Right ventricle myocardium inferior (tissue), 1 donor: ENCODE data around the gene FEN1. TPM values are rescaled to one million over a fixed set of nuclear protein-coding genes. Genes with fewer than 3 reads are reported as not detected.
A peak's percentile ranks its signal among the peaks of the same experiment; 100 is the strongest.

ENCODE experiments used
- ATAC-seq: fragments of 200-7000 bp; cut with Tn5 transposase; one replicate; pipeline ENCODE4 v1.9.1; 2020; ENCODE audit warnings: mild to moderate bottlenecking, moderate library complexity
- DNase-seq: peaks from one replicate; pipeline ENCODE4 v3.0.0; 2021; ENCODE audit errors: missing footprints
- intact Hi-C: fragments of 100-400 bp; cut with DNase I; formaldehyde crosslinking; loops from one replicate; pipeline ENCODE4 v1.11.0; 2022
- total RNA-seq: library from RNA; stranded (reverse); fragmentation: NEBNext Ultra II Directional; extraction: Animal tissue kit (Norgen Biotek cat#: 25700); gene quantifications from one replicate; pipeline ENCODE4 v1.2.1, GENCODE V29; 2021
- donor health status: DM: no; HTN: yes; CAD: no; lungs with severe emphysema.

FEN1 gene
- total RNA-seq, 1 donor from 2014 or later = 7.0 TPM

DNA sequence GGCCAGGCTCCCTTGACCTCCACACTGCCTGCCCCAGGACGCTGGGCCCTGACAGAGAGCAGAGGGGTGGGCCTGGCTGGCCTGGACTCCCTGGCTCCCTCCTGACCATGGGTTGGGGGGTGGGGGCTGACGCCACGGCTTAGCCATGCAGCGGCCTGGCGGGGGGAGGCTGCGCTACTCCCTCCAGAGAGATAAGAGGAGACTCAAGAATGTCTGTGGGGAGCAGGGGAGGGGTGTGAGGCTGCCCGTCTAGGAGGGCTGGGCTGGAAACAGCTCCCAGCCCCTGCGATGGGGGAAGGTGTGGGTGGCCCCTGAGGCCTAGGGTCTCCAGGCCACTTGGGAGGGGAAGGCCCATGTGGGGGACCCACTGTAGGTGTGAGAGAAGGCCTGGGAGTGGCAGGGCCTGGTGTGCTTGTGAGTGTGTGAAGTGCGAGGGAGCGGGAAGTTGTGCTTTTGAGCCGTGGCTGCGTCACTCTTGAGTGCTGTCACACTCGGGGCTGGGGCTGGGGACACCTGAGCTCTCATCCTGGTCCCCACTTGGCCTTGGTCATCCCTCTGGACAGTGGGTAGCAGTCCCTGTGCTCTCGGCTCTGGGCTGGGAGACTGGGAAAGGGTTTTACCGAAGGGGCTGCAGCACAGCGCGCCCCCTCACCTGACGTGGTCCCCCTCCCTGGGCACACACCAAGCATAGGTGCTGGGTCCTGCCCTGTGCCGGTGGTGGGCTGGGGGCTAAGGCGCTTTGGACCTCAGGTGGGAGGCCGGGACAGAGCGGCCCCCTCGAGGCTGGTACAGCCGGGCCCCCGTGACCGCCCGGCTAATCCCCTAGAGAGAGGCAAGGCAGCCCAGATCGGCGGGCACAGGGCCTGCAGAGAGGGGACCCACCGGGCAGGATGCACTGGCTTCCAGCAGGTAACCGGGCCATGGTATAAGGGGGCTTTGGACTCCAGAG, 37.9 kb upstream of the FEN1 start:
- DNase-seq (no peak), ATAC-seq (no peak)
- intact Hi-C loops = no loop called here

DNA sequence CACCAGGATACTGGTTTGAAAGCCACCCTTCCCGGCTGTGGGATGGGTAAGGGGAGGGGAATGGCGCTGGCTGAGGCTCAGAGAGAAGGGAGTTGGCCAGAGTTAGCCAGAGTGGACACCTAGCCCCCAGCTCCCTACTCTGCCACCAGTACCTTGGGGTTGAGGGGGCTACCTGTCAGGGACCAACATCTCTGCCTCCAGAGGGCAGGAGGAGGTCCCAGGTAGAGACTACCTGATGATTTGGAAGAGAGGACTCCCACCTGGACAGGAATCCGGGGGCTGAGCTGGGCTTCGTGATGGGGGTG, 36.6 kb upstream of the FEN1 start:
- intact Hi-C loops = no loop called here
- DNase-seq = no peak
- ATAC-seq = no peak

DNA sequence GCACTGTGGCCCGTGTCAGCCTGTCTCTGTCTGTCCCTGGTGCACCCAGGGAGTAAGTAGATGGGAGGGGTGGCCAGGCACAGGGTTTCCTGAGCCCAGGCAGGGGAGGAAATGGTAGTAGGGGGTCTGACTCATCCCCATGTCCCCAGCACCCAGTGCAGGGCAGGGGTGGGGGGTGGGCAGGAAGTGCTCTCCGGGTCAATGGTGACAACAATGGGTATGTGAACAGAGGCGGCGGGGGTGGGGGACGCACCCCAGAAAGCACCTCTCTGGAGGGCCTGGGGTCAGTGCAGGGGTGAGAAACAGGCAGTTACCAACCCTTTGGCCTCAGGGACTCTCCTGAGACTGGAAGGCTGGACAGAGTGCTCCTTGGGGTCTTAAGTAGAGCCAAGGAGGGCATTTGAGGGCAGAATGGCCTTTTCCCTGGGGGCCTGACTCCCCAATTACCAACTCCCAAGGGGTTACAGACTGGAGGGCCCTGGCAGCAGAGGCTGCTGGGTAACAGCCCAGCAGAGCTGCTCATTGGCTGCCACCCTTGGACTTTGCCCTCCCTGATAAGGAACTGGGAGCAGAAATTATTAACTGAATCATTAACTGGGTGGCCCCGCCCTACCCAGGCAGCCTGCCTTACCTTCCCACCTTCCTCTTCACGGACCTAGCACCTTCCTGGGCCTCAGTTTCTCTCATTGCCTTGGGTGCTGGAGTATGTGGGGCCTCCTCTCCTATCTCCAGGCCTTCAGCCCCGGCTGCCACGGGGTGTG, 36.1 kb upstream of the FEN1 start:
- no peak for ATAC-seq

DNA sequence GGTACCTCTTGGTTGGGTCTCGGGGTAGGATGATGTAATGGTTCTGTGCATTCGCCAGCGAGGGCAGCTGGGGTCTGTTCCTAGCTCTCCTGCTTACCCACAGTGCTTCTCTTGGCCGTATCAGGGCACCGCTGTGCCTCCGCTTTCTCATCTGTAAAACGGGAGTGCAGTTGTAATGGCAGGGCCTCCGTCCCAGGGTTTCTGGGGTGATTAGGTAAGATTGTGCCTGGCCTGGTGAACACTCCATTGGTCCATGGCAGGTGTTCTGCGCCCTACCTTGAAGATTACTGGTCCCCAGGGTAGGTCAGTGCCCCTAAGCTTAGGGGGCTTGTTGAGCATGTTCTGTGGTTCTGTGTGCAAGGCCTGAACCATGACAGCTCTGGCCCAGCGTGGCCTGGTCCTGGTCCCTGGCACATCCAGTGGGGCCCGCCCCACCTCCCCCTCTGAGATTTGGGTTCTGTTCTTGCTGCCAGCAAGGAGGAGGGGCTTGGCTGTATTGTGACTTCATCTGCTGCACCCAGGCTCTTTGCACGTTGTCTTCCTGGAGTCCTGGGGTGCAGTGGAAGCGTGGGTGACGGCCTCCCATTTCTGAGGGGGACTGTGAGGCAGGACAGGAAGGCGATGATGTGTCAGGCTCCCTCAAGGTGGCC, 35.4 kb upstream of the FEN1 start:
- DNase-seq (no peak), ATAC-seq (no peak)
- intact Hi-C loops = no loop called here

More for the DNA sequence above, 36.1 kb upstream of the FEN1 start:
- DNase-seq = no peak
- intact Hi-C loops = no loop called here

DNA sequence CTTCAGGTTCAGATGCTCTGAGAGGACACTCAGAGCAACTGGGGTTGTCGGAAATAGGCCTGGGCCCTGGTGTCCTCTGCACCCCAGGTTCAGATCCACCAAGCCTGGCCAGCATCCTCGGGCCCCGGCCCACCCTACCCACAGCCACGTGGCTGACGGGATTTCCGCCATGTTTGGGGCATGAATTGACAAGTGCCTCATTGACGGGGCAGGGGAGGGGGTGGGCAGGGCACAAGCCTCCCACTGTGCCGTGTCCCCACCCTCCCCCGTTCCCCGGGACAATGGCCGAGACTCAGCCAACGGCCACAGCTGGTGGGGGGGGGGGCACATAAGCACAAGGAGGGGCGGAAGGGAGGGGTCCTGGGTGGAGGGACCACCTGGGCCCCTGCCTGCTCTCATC, 31.8 kb upstream of the FEN1 start:
- DNase-seq = no peak
- no peak for ATAC-seq
- intact Hi-C loops = no loop called here

DNA sequence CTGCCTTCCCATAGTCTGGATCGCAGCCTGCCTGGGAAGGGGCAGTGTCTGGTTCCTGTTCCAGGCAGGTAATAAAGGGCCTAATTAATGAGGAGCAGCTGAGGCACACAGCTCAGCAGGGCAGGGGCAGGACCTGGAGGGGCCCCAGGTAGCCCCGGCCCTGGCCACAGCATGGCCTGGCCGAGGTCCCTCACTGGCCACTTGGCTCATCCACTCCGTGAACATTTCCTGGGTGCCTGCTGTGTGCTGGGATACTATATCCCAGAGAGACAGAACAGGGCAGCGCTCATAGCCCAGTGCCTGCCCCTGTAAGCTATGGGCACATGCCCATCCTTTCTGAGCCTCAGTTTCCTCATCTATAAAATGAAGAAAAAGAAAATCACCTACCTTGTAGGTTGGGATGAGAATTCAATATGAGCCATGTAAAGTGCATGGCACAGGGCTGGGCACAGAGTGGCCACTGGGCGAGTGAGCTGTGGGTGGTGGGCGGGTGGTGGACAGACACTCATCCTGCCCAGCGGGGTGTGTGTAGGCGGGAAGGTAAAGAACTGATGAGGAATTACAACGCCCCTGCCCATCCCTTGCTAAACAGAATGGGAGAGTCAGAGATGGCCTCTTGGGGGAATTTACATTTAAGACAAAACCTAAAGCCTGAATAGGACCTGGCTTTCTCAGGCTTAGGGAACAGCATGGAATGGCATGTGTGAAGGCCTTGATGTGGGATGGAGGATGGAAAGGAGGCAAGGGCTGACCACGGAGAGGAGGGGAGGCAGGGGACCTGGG, 31.1 kb upstream of the FEN1 start:
- no peak for DNase-seq
- no peak for ATAC-seq
- intact Hi-C loops = no loop called here

DNA sequence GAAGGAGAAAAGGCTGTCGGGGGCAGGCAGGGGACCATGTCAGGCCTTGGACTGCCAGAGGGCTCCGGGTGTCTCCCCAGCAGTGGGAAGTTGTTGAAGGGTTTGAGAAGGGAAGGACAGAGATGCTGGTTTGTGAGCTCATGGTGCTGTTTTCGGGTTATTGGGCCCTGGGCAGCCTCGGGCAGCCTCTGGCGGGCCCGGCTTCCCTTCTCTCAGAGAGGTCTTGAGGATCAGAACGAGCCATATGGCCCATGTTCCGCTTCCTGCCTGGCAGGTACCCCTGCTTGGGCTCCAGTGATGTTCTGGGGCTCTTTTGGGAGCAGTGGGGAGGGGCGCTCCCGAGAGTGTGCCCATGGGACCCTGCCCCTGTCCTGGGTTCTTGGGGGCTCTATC, 30.5 kb upstream of the FEN1 start:
- no peak for ATAC-seq
- DNase-seq = no peak
- intact Hi-C loops = no loop called here

DNA sequence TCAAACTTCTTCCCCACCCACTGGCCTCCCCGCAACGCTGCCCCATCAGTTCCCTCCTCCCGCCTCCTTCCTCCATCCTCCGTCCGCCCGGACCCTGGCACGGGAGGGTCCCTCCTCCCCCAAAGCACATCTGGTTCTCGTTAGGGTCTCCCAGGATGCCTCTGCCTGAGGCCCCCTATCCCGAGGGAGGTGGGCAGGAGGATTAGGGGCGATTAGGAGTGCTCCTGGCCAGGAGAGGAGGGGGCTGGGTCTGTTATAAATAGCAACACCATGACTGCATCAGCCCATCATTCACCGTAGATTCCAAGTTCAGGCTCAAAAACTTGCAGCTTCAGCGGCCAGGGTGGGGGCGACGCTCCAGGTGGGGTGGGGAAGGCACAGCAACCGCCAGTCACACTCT, 29.9 kb upstream of the FEN1 start:
- intact Hi-C loops = no loop called here
- DNase-seq (no peak), ATAC-seq (no peak)

DNA sequence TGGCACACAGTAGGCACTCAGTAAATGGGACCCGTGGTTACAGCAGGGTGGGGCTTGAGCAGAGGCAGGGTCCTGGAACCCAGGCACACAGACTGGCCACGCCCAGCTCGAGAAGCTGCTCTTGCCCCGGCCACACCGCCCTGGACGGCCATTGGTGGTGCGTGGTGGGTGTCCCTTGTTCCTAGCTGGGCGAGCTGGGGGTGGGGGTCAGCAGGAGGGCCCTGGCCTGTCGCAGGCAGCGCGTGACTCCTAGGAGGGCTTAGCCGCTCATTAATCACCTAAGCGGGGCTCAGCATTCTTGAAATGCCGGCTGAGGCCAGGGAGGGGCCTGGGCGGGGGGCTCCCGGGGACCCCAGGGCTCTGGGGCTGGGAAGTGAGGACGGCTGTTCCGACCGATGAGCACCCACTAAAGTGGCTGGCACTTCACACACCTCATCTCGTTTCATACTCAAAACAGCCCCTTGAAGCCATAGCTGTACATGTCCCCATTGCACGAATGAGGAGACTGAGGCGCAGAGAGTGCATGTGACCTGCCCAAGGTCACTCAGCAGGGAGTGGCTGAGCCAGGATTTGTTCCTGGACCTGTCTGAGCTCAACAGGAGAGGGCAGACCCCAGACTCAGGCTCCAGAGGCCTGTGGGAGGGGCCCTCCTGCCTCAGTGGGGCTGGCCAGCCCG, 28.6 kb upstream of the FEN1 start:
- DNase-seq (no peak), ATAC-seq (no peak)
- intact Hi-C loops = no loop called here

DNA sequence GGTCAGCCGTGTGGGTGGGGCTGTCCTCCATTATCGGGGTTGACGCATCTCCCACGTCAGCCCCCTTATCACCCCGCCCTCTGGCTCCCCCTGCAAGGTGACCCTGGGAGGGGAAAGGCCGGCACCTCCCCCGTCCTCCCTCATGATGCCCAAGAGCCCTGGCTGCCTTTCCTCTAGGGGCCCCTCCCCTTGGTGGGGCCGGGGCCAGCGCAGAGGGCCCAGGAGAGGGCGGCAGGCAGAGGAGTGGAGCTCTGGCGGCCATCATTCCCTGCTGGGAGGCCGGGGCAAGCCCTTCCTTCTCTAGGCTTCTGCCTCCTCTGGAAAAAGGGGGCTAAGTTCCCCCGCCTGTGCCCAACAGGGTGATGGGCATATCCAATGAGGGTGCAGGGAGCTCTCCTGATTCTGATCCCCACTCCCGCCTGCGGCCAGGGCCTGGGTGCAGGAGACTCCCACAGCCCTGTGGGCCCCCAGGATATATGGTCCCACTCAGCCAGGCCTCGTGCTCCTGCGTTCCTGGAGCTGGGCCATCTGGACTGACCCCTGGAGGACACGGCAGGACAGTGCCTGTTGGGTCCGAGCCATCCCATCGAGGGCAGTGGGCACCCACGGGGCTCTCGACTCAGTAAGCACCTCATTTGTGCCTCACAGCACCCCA, 28.0 kb upstream of the FEN1 start:
- ATAC-seq = peak; percentile 21
- no peak for DNase-seq
- intact Hi-C loops = no loop called here

DNA sequence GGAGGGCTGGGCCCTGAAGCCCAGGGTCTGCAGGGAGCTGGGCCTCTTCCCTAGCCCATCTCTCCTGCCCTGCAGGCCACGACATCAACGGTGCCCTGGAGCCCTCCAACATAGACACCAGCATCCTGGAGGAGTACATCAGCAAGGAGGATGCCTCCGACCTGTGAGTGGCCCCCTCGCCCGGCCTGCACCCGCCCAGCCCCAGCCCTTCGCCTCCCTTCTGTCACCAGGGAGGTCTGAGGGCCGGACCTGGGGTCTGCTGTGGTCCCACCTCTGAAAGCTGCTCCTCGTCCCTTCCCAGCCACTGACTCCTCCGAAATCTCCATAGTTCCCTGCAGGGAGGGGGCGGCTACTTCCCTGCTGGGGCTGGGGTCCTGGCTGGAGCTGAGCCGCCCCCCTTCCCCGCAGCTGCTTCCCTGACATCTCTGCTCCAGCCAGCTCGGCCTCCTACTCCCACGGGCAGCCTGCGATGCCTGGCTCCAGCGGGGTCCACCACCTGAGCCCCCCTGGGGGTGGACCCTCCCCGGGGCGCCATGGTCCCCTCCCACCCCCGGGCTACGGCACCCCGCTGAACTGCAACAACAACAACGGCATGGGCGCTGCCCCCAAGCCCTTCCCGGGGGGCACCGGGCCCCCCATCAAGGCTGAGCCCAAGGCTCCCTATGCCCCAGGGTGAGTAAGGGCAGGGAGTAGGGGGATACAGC, 27.0 kb upstream of the FEN1 start:
- ATAC-seq (no peak), DNase-seq (no peak)
- intact Hi-C loops = no loop called here

DNA sequence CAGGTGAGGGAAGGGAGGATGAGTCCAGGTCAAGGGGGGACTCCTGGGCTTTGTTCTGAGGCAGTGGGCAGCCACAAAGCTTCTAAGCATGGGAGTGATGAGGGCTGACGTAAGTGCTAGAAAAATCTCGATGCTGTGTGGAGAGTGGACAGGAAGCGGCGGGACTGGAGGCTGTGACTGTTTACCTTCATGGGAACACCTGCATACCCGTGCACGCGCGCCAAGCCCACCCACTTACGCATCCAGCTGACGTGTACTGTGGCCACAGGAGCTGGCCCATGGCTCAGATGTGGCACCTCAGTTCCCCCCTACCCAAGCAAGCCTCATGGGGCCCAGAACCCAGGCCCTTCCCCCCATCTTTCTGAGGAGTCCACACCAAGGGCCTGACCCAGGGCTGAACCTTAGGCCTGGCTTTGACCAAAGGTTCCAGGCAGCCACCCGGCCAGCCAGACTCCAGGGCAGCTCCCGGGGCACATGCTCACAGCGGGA, 26.3 kb upstream of the FEN1 start:
- DNase-seq = no peak
- no peak for ATAC-seq
- intact Hi-C loops = no loop called here

DNA sequence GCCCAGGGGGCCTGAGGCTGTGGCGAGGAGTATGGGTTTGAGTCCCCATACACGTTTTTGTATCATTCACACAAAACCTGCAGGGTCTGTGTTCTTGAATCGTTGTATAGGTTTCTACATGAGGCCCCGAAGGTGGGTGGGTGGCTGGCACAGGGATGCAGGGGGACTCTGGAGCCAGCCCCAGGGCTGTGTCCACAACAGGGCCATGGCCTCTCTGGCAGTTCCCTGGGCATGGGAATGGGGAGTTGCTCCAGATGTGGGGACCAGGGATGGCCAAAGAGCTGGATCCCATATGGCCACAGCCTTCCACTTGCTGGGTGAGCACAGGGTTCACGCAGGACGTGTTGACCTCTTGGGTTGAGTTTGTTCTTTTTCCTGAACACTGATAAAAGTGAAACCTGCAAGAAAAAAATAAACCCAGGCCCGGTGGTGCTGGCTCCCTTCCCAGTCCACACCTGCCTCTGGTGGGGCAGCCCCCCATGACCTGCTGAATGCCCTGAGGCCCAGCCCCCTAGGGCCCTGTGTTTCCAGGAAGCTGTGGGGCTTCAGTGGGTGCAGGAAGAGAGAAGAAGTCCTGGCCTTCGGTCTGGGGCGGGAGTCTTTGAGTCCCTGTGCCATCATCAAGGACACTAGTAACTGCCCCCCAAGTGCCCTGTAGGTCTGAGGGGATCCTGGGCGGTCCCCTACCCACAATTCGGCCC, 24.2 kb upstream of the FEN1 start:
- intact Hi-C loops = no loop called here
- ATAC-seq = no peak
- no peak for DNase-seq

DNA sequence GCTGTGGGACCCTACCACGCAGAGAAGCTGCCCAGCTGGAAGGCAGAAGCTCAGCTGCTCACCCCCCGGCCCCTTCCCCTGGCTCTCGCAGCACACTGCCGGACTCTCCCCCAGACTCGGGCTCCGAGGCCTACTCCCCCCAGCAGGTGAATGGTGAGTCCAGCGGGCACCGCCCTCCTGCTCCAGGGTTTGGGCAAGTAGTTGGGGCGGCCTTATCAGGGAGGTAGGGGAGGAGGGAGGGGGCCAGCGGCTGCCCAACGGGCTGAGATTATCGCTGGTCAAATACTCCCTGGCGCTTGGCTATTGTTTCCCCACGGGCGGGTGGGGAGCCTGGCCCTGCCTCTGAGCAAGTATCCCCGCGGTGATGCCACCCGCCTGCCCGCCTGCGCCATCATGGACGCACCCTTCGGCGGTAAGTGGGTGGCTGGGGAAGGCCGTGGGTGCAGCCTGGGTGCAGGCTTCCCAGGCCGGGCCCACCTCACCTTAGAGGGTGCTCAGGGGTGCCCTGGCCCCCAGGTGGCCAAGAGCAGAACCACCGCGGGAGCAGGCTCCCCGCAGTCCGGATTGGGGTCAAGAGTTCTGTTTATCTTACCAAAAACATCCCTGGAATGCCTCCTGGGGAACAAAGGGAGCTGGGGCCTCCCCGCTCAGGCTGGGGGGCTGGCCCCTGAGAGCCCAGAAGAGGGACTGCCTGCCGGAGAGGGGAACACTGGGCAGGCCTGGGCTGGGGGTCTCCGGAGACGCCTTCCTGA, 23.4 kb upstream of the FEN1 start:
- intact Hi-C loops = no loop called here
- DNase-seq = no peak
- ATAC-seq = no peak

DNA sequence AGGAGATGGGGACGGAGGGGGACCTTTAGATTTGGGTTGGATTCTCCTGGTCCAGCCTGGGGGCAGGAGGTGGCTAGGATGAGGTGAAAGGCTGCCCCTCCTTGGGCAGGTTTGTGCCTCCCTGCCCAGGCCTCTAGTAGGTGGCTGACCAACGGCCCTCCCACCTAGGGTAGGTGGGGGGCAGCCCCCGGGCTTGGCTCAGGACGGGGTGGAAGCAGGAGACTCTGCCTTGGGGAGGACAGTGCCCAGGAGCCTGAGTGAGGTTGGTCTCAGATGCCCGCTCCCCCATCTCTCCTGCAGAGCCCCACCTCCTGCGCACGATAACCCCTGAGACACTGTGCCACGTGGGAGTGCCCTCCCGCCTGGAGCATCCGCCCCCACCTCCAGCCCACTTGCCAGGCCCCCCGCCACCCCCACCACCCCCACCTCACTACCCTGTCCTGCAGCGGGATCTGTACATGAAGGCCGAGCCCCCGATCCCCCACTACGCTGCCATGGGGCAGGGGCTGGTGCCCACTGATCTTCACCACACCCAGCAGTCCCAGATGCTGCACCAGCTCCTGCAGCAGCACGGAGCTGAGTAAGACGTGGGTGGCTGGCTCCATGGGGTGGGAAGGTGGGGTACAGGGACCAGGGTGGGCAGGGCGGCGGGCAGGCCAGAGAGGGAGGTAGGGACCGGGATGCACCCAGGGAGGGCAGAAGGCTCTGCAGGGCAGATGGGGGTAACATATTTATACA, 22.6 kb upstream of the FEN1 start:
- intact Hi-C loops = no loop called here
- DNase-seq = no peak
- no peak for ATAC-seq
